Activated T-helper 17 cell treated with anti-CD3 and anti-CD28 coated beads, Interleukin-2, amount 50 U/mL, for 72 hours (primary cell): ENCODE measurements around the gene APEX1. TPM values are rescaled to one million over a fixed set of nuclear protein-coding genes. Genes with fewer than 3 reads are reported as not detected.
"Not testable (repeated sequence)": the region's sequence is repeated elsewhere in the genome, so short reads cannot be mapped to it uniquely, and the experiment has no call there.

Source experiments
- ATAC-seq: fragments of 150-1000 bp; cut with Tn5 transposase; replicated peaks from 2 replicates; pipeline ENCODE4 v1.10.0; 2021; ENCODE audit warnings: mild to moderate bottlenecking, moderate library complexity
- H3K27ac Mint-ChIP-seq: one replicate; pipeline ENCODE4 v1.8.0; 2022; ENCODE audit warnings: mixed read lengths
- H3K27me3 Mint-ChIP-seq: one replicate; pipeline ENCODE4 v1.8.0; 2022; ENCODE audit warnings: mixed read lengths
- H3K36me3 Mint-ChIP-seq: one replicate; pipeline ENCODE4 v1.8.0; 2022; ENCODE audit warnings: low read depth, mild to moderate bottlenecking, mixed read lengths
- H3K4me1 Mint-ChIP-seq: one replicate; pipeline ENCODE4 v1.8.0; 2022; ENCODE audit warnings: mixed read lengths
- H3K4me3 Mint-ChIP-seq: one replicate; pipeline ENCODE4 v1.8.0; 2022; ENCODE audit warnings: mild to moderate bottlenecking, mixed read lengths
- H3K9me3 Mint-ChIP-seq: one replicate; pipeline ENCODE4 v1.8.0; 2022; ENCODE audit warnings: mixed read lengths
- total RNA-seq, 2 donors: library from RNA; stranded (reverse); gene quantifications; one replicate each; pipeline ENCODE4 v1.2.3, GENCODE V29; 2022

The APEX1 gene
- total RNA-seq, 2 donors from 2014 or later, result 151 to 224 TPM

GRCh38 chr14:20427231-20428009 is 27.6 kb upstream of the APEX1 start:
- ATAC-seq, result peak; percentile 79
- Mint-ChIP-seq H3K36me3 (no peaks in the 10 kb centered on the region), H3K4me1 (peaks cover 11% of the 10 kb centered on the region), H3K4me3 (peak overlapping the region; percentile 56), H3K27me3 (no peaks in the 10 kb centered on the region), H3K9me3 (no peaks in the 10 kb centered on the region), H3K27ac (peak overlapping the region; percentile 59)

DNA sequence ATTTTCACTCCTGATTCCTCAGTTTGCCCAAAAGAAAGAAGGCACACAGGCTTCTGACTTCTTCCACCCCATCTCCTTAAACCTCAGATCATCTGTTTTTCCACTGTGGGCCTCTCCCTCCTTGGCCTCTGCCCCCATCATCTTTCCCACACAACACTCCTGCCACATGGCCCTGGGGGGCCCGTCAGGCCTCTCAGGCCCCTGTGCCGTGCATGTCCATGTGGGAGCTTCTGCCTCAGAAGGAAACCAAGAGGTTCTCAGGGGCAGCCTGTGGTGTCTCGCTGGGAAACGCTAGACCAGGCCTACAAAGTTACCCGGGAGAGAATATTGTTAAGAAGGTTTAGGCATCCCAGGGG is 27.0 kb upstream of the APEX1 start:
- H3K27me3 Mint-ChIP-seq, result no peaks in the 10 kb centered on the region
- peak overlapping the region; percentile 56 for H3K4me3 Mint-ChIP-seq
- no peaks in the 10 kb centered on the region for H3K36me3 Mint-ChIP-seq
- H3K27ac Mint-ChIP-seq, result peak overlapping the region; percentile 59
- H3K9me3 Mint-ChIP-seq, result no peaks in the 10 kb centered on the region
- ATAC-seq, result peak; percentile 18
- H3K4me1 Mint-ChIP-seq, result peaks cover 11% of the 10 kb centered on the region

- peak overlapping the region; percentile 59 for H3K27ac Mint-ChIP-seq
- H3K27me3 Mint-ChIP-seq, result no peaks in the 10 kb centered on the region
- H3K4me1 Mint-ChIP-seq, result peaks cover 11% of the 10 kb centered on the region
- H3K4me3 Mint-ChIP-seq, result no peak overlapping the region
- no peak for ATAC-seq
- H3K36me3 Mint-ChIP-seq, result no peaks in the 10 kb centered on the region
- H3K9me3 Mint-ChIP-seq, result no peaks in the 10 kb centered on the region
Measured at GRCh38 chr14:20428802-20429201, 26.2 kb upstream of the APEX1 start.

DNA sequence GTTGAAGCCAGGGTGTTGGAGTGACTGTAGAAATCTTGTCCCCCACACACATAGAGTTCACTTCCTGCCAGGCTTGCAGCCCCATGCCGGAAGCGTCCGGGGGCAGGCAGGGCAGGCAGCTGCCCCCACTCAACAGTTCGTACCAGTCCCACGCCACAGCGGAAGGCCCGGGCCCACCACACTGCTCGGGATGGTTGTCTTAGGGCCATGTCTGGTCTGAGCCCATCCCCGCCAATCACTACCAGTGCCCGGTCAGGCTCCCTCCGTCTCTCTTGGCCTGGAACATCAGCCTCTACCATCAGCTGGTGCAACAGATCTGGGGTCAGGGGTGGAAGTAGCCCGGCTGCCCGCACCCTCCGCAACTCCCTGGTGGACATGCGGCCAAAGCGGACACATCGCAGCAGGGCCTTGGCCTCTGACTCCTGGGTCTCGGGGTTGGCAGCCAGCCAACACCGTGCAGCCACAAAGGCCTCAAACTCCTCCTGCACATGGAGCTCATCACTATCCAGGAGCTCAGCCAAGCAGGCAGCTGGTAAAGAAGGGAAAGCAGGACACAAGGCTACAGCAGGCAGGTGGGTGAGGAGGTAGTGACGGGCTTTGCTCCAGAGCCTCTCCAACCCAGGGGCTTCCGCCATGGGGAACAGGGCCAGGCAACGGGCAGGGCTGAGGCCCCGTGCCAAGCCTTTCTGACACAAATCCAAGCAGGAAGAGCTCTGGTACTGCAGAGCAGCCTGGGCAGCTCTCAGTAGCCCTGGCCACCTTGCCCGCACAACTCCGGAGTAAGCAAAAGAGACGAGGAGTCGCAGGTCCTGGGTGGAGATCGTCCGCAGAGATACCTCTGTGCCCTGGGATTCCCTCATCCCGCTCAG is 25.0 kb upstream of the APEX1 start:
- peaks cover 11% of the 10 kb centered on the region for H3K4me1 Mint-ChIP-seq
- no peak for ATAC-seq
- no peak overlapping the region for H3K27ac Mint-ChIP-seq
- no peaks in the 10 kb centered on the region for H3K27me3 Mint-ChIP-seq
- no peak overlapping the region for H3K4me3 Mint-ChIP-seq
- no peaks in the 10 kb centered on the region for H3K36me3 Mint-ChIP-seq
- H3K9me3 Mint-ChIP-seq, result no peaks in the 10 kb centered on the region

DNA sequence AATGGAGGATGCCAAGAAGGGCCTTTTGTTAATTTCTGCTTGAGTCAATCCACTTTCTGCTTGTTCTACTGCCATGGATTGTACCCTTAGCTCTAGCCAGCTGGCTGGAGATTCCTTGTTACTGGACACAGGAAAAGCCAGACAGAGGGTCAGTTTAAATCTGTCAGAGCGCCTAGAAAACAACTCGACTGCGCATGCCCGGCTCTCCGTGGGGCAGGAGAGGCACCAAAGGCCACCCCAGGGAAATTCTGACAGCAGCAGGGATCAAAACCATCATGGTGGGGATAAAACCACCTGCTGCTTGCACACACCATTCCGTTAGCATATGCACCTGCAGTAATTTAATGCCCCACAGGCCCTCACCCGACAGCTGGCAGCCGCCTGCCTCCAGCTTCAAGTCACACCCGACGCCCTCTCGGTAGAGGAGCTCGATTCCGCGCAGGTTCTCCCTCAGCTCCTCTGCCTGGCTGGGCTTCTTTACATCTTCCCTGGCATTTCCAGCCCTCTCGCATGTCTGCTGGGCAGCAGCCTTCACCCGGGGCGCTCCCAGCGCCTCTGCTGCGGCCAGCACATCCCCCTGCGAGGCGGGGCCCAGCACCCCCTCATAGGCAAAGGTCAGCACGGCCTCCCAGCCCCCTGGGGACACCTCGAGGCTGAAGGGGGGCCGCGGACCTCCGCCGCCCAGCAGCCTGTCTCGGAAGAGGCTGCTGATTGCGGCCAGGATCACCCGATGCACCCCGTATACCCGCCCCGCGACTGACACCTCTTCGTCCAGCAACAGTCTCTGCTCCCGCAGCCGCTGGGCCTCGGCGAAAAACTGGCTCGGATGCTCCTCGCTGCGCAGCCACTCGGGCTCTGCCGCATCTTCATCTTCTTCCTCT is 20.1 kb upstream of the APEX1 start:
- Mint-ChIP-seq H3K36me3 (no peaks in the 10 kb centered on the region), H3K4me1 (peaks cover 1% of the 10 kb centered on the region), H3K27me3 (no peaks in the 10 kb centered on the region), H3K4me3 (no peak overlapping the region), H3K9me3 (no peaks in the 10 kb centered on the region), H3K27ac (no peak overlapping the region)
- no peak for ATAC-seq

- H3K4me1 Mint-ChIP-seq, result peaks cover 9% of the 10 kb centered on the region
- no peaks in the 10 kb centered on the region for H3K27me3 Mint-ChIP-seq
- H3K27ac Mint-ChIP-seq, result no peak within 1 kb of the TSS
- no peak within 1 kb of the TSS for H3K4me3 Mint-ChIP-seq
- no peaks in the 10 kb centered on the region for H3K36me3 Mint-ChIP-seq
- no peaks in the 10 kb centered on the region for H3K9me3 Mint-ChIP-seq
- ATAC-seq, result no peak
Measured at GRCh38 chr14:20435582-20436362, 19.3 kb upstream of the APEX1 start, which contains the start of gene KLHL33. TSS of gene KLHL33 (minus strand) at chr14:20436166. CDS start at chr14:20435811, 355 bp downstream.

GRCh38 chr14:20436363-20436755 is 18.7 kb upstream of the APEX1 start:
- no peak overlapping the region for H3K4me3 Mint-ChIP-seq
- no peaks in the 10 kb centered on the region for H3K36me3 Mint-ChIP-seq
- no peaks in the 10 kb centered on the region for H3K9me3 Mint-ChIP-seq
- H3K27ac Mint-ChIP-seq, result no peak overlapping the region
- no peak for ATAC-seq
- H3K4me1 Mint-ChIP-seq, result peaks cover 13% of the 10 kb centered on the region
- H3K27me3 Mint-ChIP-seq, result no peaks in the 10 kb centered on the region

GRCh38 chr14:20438664-20439063 is 16.4 kb upstream of the APEX1 start:
- Mint-ChIP-seq H3K27ac (no peak overlapping the region), H3K4me1 (peaks cover 18% of the 10 kb centered on the region), H3K4me3 (no peak overlapping the region), H3K9me3 (no peaks in the 10 kb centered on the region), H3K36me3 (no peaks in the 10 kb centered on the region), H3K27me3 (no peaks in the 10 kb centered on the region)
- ATAC-seq, result no peak

- Mint-ChIP-seq H3K4me3 (peak overlapping the region; percentile 38), H3K27ac (peak overlapping the region; percentile 76)
- no peak for ATAC-seq
Measured at GRCh38 chr14:20440465-20440864, 14.6 kb upstream of the APEX1 start.

GRCh38 chr14:20440882-20441281 is 14.1 kb upstream of the APEX1 start:
- Mint-ChIP-seq H3K27me3 (no peaks in the 10 kb centered on the region), H3K9me3 (no peaks in the 10 kb centered on the region), H3K4me3 (peak overlapping the region; percentile 38), H3K27ac (peak overlapping the region; percentile 76), H3K4me1 (peaks cover 18% of the 10 kb centered on the region), H3K36me3 (no peaks in the 10 kb centered on the region)
- ATAC-seq, result peak; percentile 99

More at GRCh38 chr14:20440465-20440864, 14.6 kb upstream of the APEX1 start:
- Mint-ChIP-seq H3K27me3 (no peaks in the 10 kb centered on the region), H3K9me3 (no peaks in the 10 kb centered on the region), H3K4me1 (peaks cover 18% of the 10 kb centered on the region), H3K36me3 (no peaks in the 10 kb centered on the region)

DNA sequence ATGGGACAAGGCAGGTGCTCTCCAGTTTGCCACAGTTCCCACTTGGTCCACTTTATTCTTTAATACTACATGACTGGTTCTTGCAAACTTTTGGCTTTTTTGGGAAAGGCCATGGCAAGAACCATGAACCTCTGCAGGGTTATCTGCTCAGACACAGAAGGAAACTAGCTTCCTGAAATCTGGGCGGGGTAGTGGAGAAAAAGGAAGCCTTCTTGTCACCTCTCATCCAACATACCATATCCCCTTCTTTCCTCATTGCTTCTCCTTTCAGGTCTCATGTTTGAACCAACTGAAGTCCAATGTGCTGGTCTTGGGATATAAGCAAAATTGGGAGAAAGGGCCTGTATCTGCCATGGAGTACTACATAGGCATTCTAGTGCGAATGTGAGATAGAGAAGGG is 13.6 kb upstream of the APEX1 start:
- ATAC-seq, result no peak
- Mint-ChIP-seq H3K27ac (peak overlapping the region; percentile 76), H3K27me3 (no peaks in the 10 kb centered on the region), H3K4me1 (peaks cover 18% of the 10 kb centered on the region), H3K4me3 (peak overlapping the region; percentile 38), H3K36me3 (no peaks in the 10 kb centered on the region), H3K9me3 (no peaks in the 10 kb centered on the region)

DNA sequence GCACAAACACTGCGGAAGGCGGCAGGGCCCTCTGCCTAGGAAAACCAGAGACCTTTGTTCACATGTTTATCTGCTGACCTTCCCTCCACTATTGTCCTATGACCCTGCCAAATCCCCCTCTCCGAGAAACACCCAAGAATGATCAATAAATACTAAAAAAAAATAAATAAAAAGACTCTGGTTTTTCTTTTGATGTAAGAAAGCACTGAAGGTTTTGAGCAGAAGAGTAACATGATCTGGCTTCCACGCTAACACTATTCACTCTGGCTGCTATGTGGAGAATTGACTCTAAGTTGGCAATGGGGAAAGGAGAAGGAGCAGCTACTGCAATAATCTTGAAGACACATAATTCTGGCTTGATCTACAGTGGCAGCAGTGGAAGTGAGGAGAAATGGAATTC is 11.4 kb upstream of the APEX1 start:
- not testable (repeated sequence) for H3K4me3 Mint-ChIP-seq, H3K27ac Mint-ChIP-seq, H3K36me3 Mint-ChIP-seq, H3K9me3 Mint-ChIP-seq, ATAC-seq, H3K27me3 Mint-ChIP-seq
- peaks cover 18% of the 10 kb centered on the region for H3K4me1 Mint-ChIP-seq

GRCh38 chr14:20446889-20447288 is 8.1 kb upstream of the APEX1 start:
- Mint-ChIP-seq H3K4me1 (no peaks in the 10 kb centered on the region), H3K36me3 (no peaks in the 10 kb centered on the region), H3K27ac (peak overlapping the region; percentile 6), H3K27me3 (no peaks in the 10 kb centered on the region), H3K9me3 (no peaks in the 10 kb centered on the region), H3K4me3 (no peak overlapping the region)
- no peak for ATAC-seq
